H1 (cell line): ENCODE results near the gene SLC35F1.

Experiments used
- ASH2L ChIP-seq: fragments of 200-600, 300-600 bp; sonication (generic); IDR thresholded peaks from one replicate; pipeline ENCODE4 v1.7.1; 2017; ENCODE audit warnings: low read length
- BRCA1 ChIP-seq: IDR thresholded peaks from 2 replicates; pipeline ENCODE4 v1.6.1; 2012; ENCODE audit warnings: low read depth, low read length, improper control_type of control experiment
- CHD2 ChIP-seq: IDR thresholded peaks from 2 replicates; pipeline ENCODE4 v1.6.1; 2012; ENCODE audit warnings: low read length, improper control_type of control experiment
- EP300 ChIP-seq, 2 experiments: IDR thresholded peaks; 1 replicate in 1 of 2; 2 replicates in 1 of 2; pipeline ENCODE4 v1.6.1; 2011 to 2012; ENCODE audit warnings: low read depth in 2 of 2, low read length in 2 of 2, mild to moderate bottlenecking in 2 of 2, borderline replicate concordance in 1 of 2, inconsistent platforms in 1 of 2, moderate library complexity in 1 of 2
- KDM5A ChIP-seq: fragments of 200-600 bp; IDR thresholded peaks from 2 replicates; pipeline ENCODE4 v1.7.1; 2012; ENCODE audit warnings: mild to moderate bottlenecking, low read length, inconsistent platforms, mixed read lengths
- MAX ChIP-seq: IDR thresholded peaks from 2 replicates; pipeline ENCODE4 v1.6.1; 2012; ENCODE audit warnings: inconsistent platforms
- POLR2A ChIP-seq, 2 experiments: IDR thresholded peaks; 1 replicate in 1 of 2; 2 replicates in 1 of 2; pipeline ENCODE4 v1.6.1; 2011; ENCODE audit warnings: low read depth in 2 of 2, low read length in 2 of 2, mild to moderate bottlenecking in 2 of 2; ENCODE audit errors: control extremely low read depth in 1 of 2
- POLR2AphosphoS5 ChIP-seq: IDR thresholded peaks from 2 replicates; pipeline ENCODE4 v1.6.1; 2011; ENCODE audit warnings: low read depth, low read length
- SP1 ChIP-seq: IDR thresholded peaks from 2 replicates; pipeline ENCODE4 v1.6.1; 2011; ENCODE audit warnings: low read depth, low read length
- SRF ChIP-seq: IDR thresholded peaks from 2 replicates; pipeline ENCODE4 v1.6.1; 2011; ENCODE audit warnings: mild to moderate bottlenecking, low read depth, low read length, moderate library complexity
- TAF7 ChIP-seq: optimal IDR thresholded peaks from 2 replicates; pipeline ENCODE3; 2011; ENCODE audit warnings: low read depth, mild to moderate bottlenecking, inconsistent platforms, low read length, moderate library complexity, borderline replicate concordance
- TEAD4 ChIP-seq: IDR thresholded peaks from 2 replicates; pipeline ENCODE4 v1.6.1; 2012; ENCODE audit warnings: low read depth, low read length, inconsistent platforms, mixed read lengths
- TF ChIP-seq, protein P1 (sequence below), 3 experiments: IDR thresholded peaks; 1 replicate in 2 of 3; 2 replicates in 1 of 3; pipeline versions ENCODE4 v1.5.1 to v1.6.1; 2011; ENCODE audit warnings: low read length in 3 of 3, mild to moderate bottlenecking in 3 of 3, inconsistent platforms in 2 of 3, low read depth in 1 of 3, moderate library complexity in 1 of 3; ENCODE audit not compliant: insufficient read depth in 1 of 3; ENCODE audit errors: control extremely low read depth in 1 of 3

GRCh38 chr6:118353564-118353963 lies 446.5 kb downstream of the SLC35F1 start:
- TF ChIP-seq EP300 (IDR thresholded peaks at IDR 0.05; ENCODE audit: borderline replicate concordance in 1 of 2, low read depth in 2 of 2, low read length in 2 of 2) = no peak
- TF ChIP-seq TAF7 = no peak
- no peak for TF ChIP-seq TEAD4
- no peak for TF ChIP-seq ASH2L
- TF ChIP-seq, protein P1, sequence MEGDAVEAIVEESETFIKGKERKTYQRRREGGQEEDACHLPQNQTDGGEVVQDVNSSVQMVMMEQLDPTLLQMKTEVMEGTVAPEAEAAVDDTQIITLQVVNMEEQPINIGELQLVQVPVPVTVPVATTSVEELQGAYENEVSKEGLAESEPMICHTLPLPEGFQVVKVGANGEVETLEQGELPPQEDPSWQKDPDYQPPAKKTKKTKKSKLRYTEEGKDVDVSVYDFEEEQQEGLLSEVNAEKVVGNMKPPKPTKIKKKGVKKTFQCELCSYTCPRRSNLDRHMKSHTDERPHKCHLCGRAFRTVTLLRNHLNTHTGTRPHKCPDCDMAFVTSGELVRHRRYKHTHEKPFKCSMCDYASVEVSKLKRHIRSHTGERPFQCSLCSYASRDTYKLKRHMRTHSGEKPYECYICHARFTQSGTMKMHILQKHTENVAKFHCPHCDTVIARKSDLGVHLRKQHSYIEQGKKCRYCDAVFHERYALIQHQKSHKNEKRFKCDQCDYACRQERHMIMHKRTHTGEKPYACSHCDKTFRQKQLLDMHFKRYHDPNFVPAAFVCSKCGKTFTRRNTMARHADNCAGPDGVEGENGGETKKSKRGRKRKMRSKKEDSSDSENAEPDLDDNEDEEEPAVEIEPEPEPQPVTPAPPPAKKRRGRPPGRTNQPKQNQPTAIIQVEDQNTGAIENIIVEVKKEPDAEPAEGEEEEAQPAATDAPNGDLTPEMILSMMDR (IDR thresholded peaks at IDR 0.05; ENCODE audit: control extremely low read depth in 1 of 3, insufficient read depth in 1 of 3, low read depth in 1 of 3, low read length in 3 of 3) = no peak
- no peak for TF ChIP-seq MAX
- TF ChIP-seq POLR2AphosphoS5 = no peak
- TF ChIP-seq POLR2A (IDR thresholded peaks at IDR 0.05; ENCODE audit: control extremely low read depth in 1 of 2, low read depth in 2 of 2, low read length in 2 of 2) = no peak
- TF ChIP-seq CHD2 = no peak
- TF ChIP-seq SRF = no peak
- no peak for TF ChIP-seq BRCA1
- no peak for TF ChIP-seq SP1
- no peak for TF ChIP-seq KDM5A
